Astrocyte (in vitro differentiated cells and primary cell): ENCODE data around the gene CDK9.

Experiments used
- EZH2 ChIP-seq: IDR thresholded peaks from 2 replicates; pipeline ENCODE4 v1.6.1; 2012; ENCODE audit warnings: mild to moderate bottlenecking, low read length, inconsistent platforms; ENCODE audit not compliant: insufficient read depth
- TF ChIP-seq, protein P1 (sequence below): IDR thresholded peaks from 2 replicates; pipeline ENCODE4 v1.5.1; 2011; ENCODE audit warnings: low read depth, mild to moderate bottlenecking, inconsistent platforms, low read length, moderate library complexity; ENCODE audit not compliant: insufficient read depth

DNA sequence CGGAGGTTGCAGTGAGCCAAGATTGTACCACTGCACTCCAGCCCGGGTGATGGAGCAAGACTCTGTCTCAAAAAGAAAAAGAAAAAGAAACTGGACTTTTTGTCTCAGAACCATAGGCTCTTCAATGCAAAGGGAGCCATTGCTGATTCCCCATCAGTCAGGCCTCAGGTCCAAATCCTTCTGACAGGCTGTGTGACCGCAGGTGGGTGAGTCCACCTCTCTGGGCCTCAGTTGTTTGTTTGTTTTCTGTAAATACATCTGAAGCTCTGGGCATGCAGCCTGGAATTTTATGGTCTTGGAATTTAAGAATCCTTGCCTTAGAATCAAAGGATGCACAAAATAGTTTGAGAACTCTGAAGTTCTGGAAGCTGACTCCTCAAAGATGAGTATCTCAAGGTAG, 29.6 kb upstream of the CDK9 start:
- TF ChIP-seq, protein P1, sequence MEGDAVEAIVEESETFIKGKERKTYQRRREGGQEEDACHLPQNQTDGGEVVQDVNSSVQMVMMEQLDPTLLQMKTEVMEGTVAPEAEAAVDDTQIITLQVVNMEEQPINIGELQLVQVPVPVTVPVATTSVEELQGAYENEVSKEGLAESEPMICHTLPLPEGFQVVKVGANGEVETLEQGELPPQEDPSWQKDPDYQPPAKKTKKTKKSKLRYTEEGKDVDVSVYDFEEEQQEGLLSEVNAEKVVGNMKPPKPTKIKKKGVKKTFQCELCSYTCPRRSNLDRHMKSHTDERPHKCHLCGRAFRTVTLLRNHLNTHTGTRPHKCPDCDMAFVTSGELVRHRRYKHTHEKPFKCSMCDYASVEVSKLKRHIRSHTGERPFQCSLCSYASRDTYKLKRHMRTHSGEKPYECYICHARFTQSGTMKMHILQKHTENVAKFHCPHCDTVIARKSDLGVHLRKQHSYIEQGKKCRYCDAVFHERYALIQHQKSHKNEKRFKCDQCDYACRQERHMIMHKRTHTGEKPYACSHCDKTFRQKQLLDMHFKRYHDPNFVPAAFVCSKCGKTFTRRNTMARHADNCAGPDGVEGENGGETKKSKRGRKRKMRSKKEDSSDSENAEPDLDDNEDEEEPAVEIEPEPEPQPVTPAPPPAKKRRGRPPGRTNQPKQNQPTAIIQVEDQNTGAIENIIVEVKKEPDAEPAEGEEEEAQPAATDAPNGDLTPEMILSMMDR: no peak
- TF ChIP-seq EZH2: no peak
